Stimulated activated CD8-positive, alpha-beta memory T cell treated with anti-CD3 and anti-CD28 coated beads, Interleukin-12 subunit alpha, Interleukin-12 subunit beta, amount 100 ng/mL, for 24 hours (primary cell): ENCODE measurements around the gene GARIN5B.
A peak's percentile ranks its signal among the peaks of the same experiment; 100 is the strongest.

Experiments used
- DNase-seq: peaks from one replicate; pipeline ENCODE4 v3.0.0-alpha.2; 2020; ENCODE audit errors: extremely low read depth

The GARIN5B gene

DNA sequence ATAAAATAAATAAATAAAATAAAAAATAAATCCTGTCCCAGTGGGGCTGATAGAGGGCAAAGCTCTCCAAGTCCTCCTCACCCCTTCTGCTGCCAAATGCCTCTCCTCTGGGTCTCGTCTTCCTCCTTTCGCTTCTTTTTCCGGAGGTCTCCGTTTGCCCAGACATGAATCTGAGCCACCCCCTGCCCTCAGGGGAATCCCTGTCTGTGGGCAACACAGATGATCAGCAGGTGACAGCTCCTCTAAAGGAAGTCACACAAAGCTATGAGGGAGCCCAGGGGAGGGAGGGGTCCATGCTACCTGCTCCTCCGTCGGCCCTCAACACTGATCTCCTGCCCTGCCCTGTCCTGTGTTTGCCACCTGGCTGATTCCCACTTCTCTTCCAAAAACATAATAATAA is 38.4 kb downstream of the GARIN5B start:
- DNase-seq, result no peak

DNA sequence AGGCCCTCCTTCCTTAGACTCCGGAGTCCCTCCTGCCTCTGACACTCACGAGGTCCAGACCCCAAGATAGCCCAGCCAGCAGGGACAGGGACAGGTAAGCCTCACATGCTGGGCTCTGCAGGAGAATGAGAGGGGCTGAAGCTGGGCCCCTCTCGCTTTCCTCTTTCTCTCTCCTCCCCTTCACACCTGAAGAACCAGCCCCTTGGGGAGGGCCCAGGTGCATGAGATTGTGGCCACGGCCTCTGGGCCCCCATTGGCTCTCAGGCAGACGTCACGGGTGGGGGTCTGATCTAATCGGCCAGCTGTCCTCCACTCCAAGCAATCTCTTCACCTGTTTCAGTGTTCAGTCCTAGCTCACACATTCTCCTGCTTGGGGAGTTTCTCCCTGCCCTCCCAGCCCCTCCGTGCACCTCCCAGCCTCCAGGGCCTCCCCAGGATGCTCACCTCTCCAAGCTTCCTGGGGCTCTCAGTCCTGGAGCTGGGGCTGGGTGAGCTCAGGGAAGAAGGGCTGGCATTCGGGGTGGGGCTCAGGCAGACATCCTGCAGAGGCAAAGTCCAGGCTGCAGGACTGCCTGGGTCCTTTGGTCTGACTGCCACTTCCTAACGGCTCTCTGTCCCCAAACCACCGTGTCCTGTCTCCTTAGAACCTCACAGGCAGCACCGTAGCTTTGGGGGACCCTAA is 40.7 kb downstream of the GARIN5B start:
- no peak for DNase-seq

- no peak for DNase-seq
These were observed 41.5 kb downstream of the GARIN5B start for GRCh38 chr19:55321466-55322137.

DNA sequence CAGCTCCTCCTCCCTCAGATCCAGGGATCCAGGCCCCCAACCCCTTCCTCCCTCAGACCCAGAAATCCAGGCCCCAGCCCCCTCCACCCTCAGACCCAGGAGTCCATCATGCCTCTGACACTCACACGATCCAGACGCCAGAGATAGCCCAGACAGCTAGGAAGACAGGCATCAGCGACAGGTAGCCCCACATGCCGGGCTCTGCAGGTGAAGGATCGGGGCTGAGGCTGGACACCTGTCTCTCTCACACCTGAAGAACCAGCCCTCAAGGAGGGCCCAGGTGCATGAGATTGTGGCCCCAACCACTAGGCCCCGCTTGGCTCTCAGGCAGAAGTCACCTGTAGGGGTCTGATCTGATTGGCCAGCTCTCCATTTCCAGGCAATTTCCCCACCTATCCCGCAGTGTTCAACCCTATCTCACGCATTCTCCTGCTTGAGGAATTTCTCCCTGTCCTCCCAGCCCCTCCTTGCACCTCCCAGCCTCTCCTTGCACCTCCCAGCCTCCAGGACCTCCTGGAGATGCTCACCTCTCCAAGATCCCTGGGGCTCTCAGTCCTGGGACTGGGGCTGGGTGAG is 42.1 kb downstream of the GARIN5B start:
- DNase-seq, result no peak

DNA sequence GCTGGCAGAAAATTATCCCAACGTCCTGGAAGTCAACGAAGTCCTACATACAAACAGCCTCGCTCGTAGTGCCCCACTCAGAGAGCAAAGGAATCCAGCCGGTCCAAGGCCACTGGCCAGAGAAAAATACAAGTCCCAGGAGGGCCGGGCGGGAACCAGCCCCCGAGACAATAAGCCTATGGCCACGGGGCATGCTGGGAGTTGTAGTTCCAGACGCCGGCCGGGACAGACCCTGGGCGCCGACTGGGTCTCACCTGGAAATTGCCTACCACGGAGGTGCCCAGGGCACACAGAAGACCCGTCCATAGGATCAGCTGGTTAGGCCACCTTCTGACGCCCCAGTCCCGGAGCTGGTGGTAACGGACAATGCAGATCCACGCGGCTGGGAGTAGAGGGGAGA is 43.3 kb downstream of the GARIN5B start:
- no peak for DNase-seq

GRCh38 chr19:55316646-55317045 is 46.4 kb downstream of the GARIN5B start:
- no peak for DNase-seq

- no peak for DNase-seq
These were observed 47.0 kb downstream of the GARIN5B start for GRCh38 chr19:55315956-55316525.

DNA sequence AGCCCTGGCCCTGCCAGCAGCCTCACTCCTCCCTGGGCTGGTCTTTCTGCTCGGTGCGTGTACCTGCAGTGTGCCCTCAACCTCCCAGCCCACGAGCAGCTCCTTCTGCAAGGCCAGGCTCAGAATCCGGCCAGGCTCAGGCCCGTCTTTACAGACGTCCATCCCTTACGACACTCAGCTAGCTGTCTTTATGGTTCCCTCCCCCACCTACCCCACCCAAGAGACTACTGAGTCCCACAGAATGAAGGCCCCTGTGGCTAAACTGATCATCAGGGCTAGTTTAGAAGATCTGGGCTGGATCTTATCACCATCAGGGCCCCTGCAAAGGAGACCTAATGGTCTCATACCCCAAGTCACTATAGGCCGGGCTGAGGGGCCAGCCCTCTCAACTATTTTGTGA is 48.7 kb downstream of the GARIN5B start:
- no peak for DNase-seq

DNA sequence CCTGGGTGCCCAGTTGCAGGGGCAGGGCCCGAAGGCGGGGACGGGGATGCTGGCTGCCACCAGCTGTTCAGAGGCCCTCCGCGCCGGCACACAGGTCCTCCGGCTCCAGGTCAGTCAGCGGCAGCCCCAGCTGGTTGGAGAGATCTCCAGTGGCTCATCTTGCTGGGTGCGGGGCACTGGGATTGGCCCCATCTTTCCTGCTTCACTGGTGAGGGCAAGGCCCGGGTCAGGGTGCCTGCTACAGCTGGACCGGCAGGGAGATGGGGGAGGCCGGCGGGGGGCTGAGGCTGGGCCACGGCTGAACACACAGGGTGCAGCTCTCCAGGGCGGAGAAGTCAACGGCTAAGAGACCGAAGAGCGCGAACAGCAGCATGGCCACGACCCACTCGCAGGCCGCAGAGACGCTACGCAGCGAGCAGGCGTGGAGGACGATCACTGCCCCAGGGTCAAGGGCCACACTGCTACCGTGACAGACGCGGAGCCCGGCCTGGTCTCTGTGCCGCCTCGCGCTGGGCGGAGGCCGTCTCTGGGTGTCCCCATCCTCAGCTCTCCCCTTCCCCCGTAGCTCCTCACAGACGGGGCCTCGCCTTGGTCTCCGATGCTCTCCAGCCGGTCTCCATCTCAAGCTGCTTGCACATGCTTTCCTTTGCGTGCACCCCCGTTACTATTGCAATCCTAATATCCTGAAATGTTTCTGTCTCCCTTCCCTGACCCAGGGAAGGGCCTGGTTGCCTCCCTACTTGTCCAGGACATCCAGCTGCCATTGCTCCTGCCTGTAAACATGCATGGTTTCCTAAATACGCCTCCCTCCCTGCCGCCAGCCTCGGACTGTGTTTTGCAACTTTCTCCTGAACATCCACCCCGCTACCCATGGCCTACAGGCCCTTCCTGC is 50.2 kb downstream of the GARIN5B start:
- DNase-seq, result no peak

GRCh38 chr19:55311797-55312196 is 51.3 kb downstream of the GARIN5B start:
- no peak for DNase-seq

GRCh38 chr19:55311397-55311796 is 51.7 kb downstream of the GARIN5B start:
- DNase-seq, result no peak

DNA sequence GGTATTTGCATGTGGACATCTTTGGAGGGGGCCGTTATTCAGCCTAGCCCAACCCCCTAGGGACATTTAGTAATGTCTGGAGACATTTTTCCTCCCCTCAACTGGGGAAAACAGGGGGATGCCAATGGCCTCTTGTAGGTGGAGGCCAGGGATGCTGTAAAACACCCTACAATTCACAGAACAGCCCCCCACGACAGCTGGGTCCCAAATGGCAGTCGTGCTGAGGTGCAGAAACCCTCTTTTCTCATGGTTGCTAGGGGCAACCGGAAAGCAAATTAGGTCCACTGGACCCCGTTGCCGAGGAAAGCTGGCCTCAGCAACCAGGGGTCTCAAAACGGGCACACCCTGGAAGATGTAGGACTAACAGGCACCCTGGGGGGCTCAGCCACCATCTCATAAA is 52.6 kb downstream of the GARIN5B start:
- DNase-seq, result no peak

- no peak for DNase-seq
These were observed 53.6 kb downstream of the GARIN5B start for GRCh38 chr19:55309448-55309847.

GRCh38 chr19:55308281-55308680 is 54.8 kb downstream of the GARIN5B start:
- DNase-seq, result no peak

DNA sequence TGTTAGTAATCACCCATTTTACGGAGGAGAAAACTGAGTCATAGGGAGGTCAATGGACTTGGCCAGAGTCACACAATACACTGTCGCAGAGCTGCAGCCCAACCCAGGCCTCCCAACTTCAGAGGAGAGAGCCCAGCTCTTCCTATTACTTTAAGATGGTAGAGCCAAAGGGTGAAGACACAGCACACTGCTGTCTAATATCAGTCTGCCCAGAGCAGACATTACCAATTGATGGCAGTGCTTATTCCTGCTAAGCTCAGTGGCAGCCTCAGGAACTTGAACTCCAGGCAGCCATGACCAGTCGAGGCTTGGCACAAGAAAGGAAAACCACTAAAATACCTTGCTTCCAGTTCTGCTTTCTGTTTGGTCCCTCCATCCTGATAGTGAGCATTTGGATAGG is 56.3 kb downstream of the GARIN5B start:
- DNase-seq, result no peak

GRCh38 chr19:55305983-55306562 is 57.0 kb downstream of the GARIN5B start:
- no peak for DNase-seq

GRCh38 chr19:55305491-55305890 is 57.6 kb downstream of the GARIN5B start:
- peak; percentile 19 for DNase-seq

DNA sequence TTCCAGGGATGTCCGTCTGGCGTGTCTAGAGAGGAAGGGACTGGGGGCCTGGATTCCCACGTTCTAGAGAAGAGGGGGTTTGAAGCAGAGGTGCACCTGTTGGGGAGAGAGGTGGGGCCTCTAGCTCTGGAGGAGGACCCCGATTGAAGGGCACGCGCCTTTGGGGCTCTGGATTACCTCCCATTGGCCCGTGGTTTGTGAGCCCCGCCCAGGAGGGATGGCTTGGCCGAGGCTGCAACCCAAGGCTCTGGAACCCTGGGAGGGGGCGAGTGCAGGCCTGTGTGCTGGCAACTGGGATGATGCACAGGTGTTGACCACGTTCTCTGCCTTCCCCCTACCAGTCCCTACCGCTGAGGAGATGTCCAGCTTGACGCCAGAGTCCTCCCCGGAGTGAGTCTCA is 58.1 kb downstream of the GARIN5B start:
- DNase-seq, result no peak
